HL-60 (cell line): ENCODE data around the gene CLEC2B.

Experiments used
- DNase-seq, 2 experiments: peaks; one replicate each; pipeline ENCODE4 v3.0.0-alpha.2; 2010 to 2020; ENCODE audit warnings: low read depth in 1 of 2, low spot score in 1 of 2
- H3K27ac ChIP-seq: fragments of 250-450 bp; sonication (Bioruptor Pico); replicated peaks from 2 replicates; pipeline ENCODE4 v1.5.1; 2020; ENCODE audit warnings: mild to moderate bottlenecking, moderate library complexity
- H3K27me3 ChIP-seq: fragments of 250-450 bp; sonication (Bioruptor Pico); 2 replicates; pipeline ENCODE4 v1.5.1; 2021; ENCODE audit warnings: mild to moderate bottlenecking, moderate library complexity; ENCODE audit not compliant: insufficient read depth, poor library complexity, severe bottlenecking
- H3K4me3 ChIP-seq: replicated peaks from 2 replicates; pipeline ENCODE4 v1.5.1; 2011; ENCODE audit warnings: mild to moderate bottlenecking, control low read depth, low read length; ENCODE audit not compliant: insufficient read depth
- GABPA ChIP-seq: IDR thresholded peaks from 2 replicates; pipeline ENCODE4 v1.6.1; 2012; ENCODE audit warnings: low read depth
- POLR2AphosphoS5 ChIP-seq: IDR thresholded peaks from 2 replicates; pipeline ENCODE4 v1.6.1; 2012; ENCODE audit warnings: low read depth
- SPI1 ChIP-seq: IDR thresholded peaks from 2 replicates; pipeline ENCODE4 v1.6.1; 2012; ENCODE audit warnings: low read depth, mild to moderate bottlenecking, borderline replicate concordance
- TF ChIP-seq, protein P1 (sequence below): IDR thresholded peaks from one replicate; pipeline ENCODE4 v1.5.1; 2011; ENCODE audit warnings: low read length, control low read depth, inconsistent platforms; ENCODE audit not compliant: insufficient read depth
- TF ChIP-seq, protein P2 (sequence below): IDR thresholded peaks from 2 replicates; pipeline ENCODE4 v1.6.1; 2012; ENCODE audit warnings: low read depth; ENCODE audit not compliant: insufficient replicate concordance

CLEC2B gene

DNA sequence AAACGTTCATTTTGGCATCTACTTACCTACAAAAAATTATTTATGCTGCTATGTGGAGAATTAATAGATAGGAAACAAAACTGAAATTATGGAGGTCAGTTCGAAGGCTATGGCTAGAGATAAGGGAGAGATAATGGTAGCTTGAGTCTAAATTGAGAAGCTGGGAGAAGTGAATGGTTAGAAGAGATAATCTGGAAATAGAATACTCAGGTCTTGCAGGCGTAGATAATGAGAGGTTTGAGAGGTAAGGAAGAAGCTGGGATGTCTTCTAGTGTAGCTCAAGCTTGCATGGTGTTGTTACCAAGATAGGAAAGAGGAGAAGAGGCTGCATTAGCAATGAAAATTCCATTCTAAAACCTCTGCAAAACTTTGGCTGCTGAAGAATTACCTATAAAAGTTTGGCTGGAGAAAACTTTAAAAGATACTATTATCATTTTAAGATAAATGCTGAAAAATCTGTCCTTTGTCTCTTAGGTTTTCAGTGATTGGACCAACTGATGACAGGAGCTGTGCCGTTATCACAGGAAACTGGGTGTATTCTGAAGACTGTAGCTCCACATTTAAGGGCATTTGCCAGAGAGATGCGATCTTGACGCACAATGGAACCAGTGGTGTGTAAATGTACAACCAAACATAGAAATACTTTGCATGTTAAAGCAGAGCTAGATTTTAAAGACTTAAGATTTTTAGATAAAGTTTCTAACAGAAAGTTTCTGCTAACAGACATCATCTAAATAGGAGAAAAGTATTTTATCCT is 26.2 kb upstream of the CLEC2B start:
- Histone ChIP-seq H3K27me3 (no peaks in the 10 kb centered on the region), H3K27ac (no peak overlapping the region), H3K4me3 (no peak overlapping the region)
- TF ChIP-seq SPI1 (no peak), GABPA (no peak), POLR2AphosphoS5 (no peak)
- TF ChIP-seq, protein P1, sequence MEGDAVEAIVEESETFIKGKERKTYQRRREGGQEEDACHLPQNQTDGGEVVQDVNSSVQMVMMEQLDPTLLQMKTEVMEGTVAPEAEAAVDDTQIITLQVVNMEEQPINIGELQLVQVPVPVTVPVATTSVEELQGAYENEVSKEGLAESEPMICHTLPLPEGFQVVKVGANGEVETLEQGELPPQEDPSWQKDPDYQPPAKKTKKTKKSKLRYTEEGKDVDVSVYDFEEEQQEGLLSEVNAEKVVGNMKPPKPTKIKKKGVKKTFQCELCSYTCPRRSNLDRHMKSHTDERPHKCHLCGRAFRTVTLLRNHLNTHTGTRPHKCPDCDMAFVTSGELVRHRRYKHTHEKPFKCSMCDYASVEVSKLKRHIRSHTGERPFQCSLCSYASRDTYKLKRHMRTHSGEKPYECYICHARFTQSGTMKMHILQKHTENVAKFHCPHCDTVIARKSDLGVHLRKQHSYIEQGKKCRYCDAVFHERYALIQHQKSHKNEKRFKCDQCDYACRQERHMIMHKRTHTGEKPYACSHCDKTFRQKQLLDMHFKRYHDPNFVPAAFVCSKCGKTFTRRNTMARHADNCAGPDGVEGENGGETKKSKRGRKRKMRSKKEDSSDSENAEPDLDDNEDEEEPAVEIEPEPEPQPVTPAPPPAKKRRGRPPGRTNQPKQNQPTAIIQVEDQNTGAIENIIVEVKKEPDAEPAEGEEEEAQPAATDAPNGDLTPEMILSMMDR: no peak
- TF ChIP-seq, protein P2, sequence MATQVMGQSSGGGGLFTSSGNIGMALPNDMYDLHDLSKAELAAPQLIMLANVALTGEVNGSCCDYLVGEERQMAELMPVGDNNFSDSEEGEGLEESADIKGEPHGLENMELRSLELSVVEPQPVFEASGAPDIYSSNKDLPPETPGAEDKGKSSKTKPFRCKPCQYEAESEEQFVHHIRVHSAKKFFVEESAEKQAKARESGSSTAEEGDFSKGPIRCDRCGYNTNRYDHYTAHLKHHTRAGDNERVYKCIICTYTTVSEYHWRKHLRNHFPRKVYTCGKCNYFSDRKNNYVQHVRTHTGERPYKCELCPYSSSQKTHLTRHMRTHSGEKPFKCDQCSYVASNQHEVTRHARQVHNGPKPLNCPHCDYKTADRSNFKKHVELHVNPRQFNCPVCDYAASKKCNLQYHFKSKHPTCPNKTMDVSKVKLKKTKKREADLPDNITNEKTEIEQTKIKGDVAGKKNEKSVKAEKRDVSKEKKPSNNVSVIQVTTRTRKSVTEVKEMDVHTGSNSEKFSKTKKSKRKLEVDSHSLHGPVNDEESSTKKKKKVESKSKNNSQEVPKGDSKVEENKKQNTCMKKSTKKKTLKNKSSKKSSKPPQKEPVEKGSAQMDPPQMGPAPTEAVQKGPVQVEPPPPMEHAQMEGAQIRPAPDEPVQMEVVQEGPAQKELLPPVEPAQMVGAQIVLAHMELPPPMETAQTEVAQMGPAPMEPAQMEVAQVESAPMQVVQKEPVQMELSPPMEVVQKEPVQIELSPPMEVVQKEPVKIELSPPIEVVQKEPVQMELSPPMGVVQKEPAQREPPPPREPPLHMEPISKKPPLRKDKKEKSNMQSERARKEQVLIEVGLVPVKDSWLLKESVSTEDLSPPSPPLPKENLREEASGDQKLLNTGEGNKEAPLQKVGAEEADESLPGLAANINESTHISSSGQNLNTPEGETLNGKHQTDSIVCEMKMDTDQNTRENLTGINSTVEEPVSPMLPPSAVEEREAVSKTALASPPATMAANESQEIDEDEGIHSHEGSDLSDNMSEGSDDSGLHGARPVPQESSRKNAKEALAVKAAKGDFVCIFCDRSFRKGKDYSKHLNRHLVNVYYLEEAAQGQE: no peak
- DNase-seq: no peak

DNA sequence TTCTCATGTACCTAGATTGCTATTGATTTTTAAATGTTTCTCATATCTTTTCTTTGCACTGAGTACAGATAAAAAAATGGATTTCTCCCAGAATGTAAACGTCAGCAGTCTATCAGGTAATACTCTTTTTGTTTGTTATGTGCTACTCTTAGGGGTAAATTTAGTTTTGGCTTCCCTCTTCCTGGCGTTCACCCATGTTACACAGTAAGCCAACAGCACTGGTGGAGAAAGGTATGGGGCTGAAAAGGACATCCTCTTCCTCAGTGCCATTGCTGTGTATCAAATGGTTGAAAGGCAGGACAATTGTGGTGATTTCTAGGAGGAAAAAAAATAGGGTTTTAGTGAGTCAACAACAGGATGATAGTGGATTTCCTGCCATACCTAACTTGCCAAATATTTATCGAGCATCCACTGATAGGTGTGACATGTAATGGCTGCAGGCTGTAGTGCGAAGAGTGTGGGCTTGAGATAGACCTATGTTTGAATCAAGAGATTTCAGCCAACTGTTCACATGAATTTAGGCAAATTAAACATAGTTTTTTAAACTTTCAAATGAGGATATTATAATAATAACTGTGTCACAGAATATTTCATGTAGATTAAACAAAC is 19.6 kb upstream of the CLEC2B start:
- no peak for DNase-seq
- Histone ChIP-seq H3K4me3 (no peak overlapping the region), H3K27me3 (no peaks in the 10 kb centered on the region), H3K27ac (no peak overlapping the region)
- TF ChIP-seq, protein P2: no peak
- no peak for TF ChIP-seq GABPA
- TF ChIP-seq SPI1: no peak
- TF ChIP-seq, protein P1: no peak

DNA sequence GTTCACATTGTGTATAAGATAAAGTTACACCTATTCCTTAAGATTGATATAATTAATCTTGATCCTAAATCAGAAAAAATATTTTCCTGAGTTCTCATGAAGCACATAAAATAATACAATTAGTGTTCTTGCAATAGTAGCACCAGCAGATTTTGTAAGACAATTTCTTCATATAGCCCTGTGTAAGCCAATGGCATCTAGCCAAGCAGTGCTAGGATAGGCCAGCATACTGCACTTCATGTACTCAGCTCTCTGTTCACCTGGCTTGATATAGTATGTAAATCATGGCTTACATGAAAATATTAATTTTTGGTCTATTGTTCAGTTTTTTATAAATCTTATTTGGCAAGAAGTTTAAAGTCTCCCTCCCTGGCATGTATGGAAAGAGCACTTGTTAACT is 14.0 kb upstream of the CLEC2B start:
- Histone ChIP-seq H3K27ac (no peak overlapping the region), H3K27me3 (no peaks in the 10 kb centered on the region), H3K4me3 (no peak overlapping the region)
- peak in 1 of 2 experiments; percentile 45 for DNase-seq
- TF ChIP-seq, protein P2: no peak
- TF ChIP-seq, protein P1: no peak
- TF ChIP-seq SPI1: no peak
- no peak for TF ChIP-seq POLR2AphosphoS5
- no peak for TF ChIP-seq GABPA
